Stimulated activated CD4-positive, alpha-beta T cell treated with anti-CD3 and anti-CD28 coated beads, Interleukin-4, amount 100 ng/mL, for 48 hours (primary cell): Measurements from ENCODE around the gene COX10.

Experiments
- DNase-seq, 2 donors: peaks; one replicate each; pipeline ENCODE4 v3.0.0-alpha.2; 2020; ENCODE audit warnings: low read depth in 2 of 2

The COX10 gene

GRCh38 chr17:14070344-14070984, 1.2 kb downstream of the COX10 start:
- no peak for DNase-seq

- DNase-seq = no peak
Measured at GRCh38 chr17:14072881-14073280, 3.6 kb downstream of the COX10 start.

GRCh38 chr17:14078027-14078426, 8.7 kb downstream of the COX10 start:
- no peak for DNase-seq

GRCh38 chr17:14080847-14081251, 11.5 kb downstream of the COX10 start:
- DNase-seq = no peak

GRCh38 chr17:14082848-14083247, 13.5 kb downstream of the COX10 start:
- no peak for DNase-seq

GRCh38 chr17:14084955-14085354, 15.7 kb downstream of the COX10 start:
- DNase-seq = no peak

GRCh38 chr17:14086189-14086588, 16.9 kb downstream of the COX10 start:
- DNase-seq = no peak

GRCh38 chr17:14089179-14089578, 19.9 kb downstream of the COX10 start:
- DNase-seq = no peak

GRCh38 chr17:14091367-14091766, 22.1 kb downstream of the COX10 start:
- DNase-seq = no peak

- no peak for DNase-seq
Measured at GRCh38 chr17:14092808-14093207, 23.5 kb downstream of the COX10 start.

- DNase-seq = no peak
Measured at GRCh38 chr17:14094676-14095601, 25.6 kb downstream of the COX10 start.

GRCh38 chr17:14095631-14096030, 26.3 kb downstream of the COX10 start:
- no peak for DNase-seq

- no peak for DNase-seq
Measured at GRCh38 chr17:14098246-14098645, 28.9 kb downstream of the COX10 start.

GRCh38 chr17:14101976-14102375, 32.7 kb downstream of the COX10 start:
- no peak for DNase-seq

GRCh38 chr17:14103836-14104235, 34.5 kb downstream of the COX10 start:
- DNase-seq = no peak

GRCh38 chr17:14104734-14105133, 35.4 kb downstream of the COX10 start:
- DNase-seq = no peak

GRCh38 chr17:14107889-14108288, 38.6 kb downstream of the COX10 start:
- DNase-seq = no peak

GRCh38 chr17:14112407-14112806, 43.1 kb downstream of the COX10 start:
- DNase-seq = no peak

GRCh38 chr17:14113137-14113536, 43.8 kb downstream of the COX10 start:
- no peak for DNase-seq

- no peak for DNase-seq
Measured at GRCh38 chr17:14116263-14117024, 47.1 kb downstream of the COX10 start.

- no peak for DNase-seq
Measured at GRCh38 chr17:14118951-14119350, 49.6 kb downstream of the COX10 start.

- no peak for DNase-seq
Measured at GRCh38 chr17:14119546-14119945, 50.2 kb downstream of the COX10 start.
